Psoas muscle (tissue), 8 donors: ENCODE results near the gene UNCX. TPM values are rescaled to one million over a fixed set of nuclear protein-coding genes. Genes with fewer than 3 reads are reported as not detected.
"Not testable (repeated sequence)": the region's sequence is repeated elsewhere in the genome, so short reads cannot be mapped to it uniquely, and the experiment has no call there.

Source experiments
- ATAC-seq, 4 donors: fragments of 200-7000 bp; cut with Tn5 transposase; one replicate each; pipeline ENCODE4 v1.9.1; 2020; ENCODE audit warnings: moderate library complexity in 3 of 4, mild to moderate bottlenecking in 2 of 4
- DNase-seq, 2 donors: peaks; one replicate each; pipeline ENCODE4 v3.0.0-alpha.2; 2020
- H3K27ac ChIP-seq: fragments of 200-600 bp; one replicate; pipeline ENCODE4 v1.8.0; 2022
- H3K27me3 ChIP-seq, 3 donors: fragments of 200-600 bp in 1 of 3; one replicate each; pipeline versions ENCODE4 v1.6.1 to v1.8.0; 2013 to 2022; ENCODE audit warnings: low read length in 2 of 3, mild to moderate bottlenecking in 2 of 3, moderate library complexity in 1 of 3; ENCODE audit not compliant: insufficient read depth in 3 of 3
- H3K36me3 ChIP-seq, 2 donors: fragments of 200-600 bp in 1 of 2; one replicate each; pipeline versions ENCODE4 v1.6.1 to v1.8.0; 2013 to 2022; ENCODE audit warnings: low read depth in 1 of 2, mild to moderate bottlenecking in 1 of 2, moderate library complexity in 1 of 2; ENCODE audit not compliant: insufficient read depth in 1 of 2
- H3K4me1 ChIP-seq: fragments of 200-600 bp; one replicate; pipeline ENCODE4 v1.8.0; 2022
- H3K4me3 ChIP-seq: fragments of 200-600 bp; one replicate; pipeline ENCODE4 v1.8.0; 2022; ENCODE audit warnings: mild to moderate bottlenecking
- H3K9me3 ChIP-seq: fragments of 200-600 bp; one replicate; pipeline ENCODE4 v1.8.0; 2022
- CTCF ChIP-seq: fragments of 200-600 bp; IDR thresholded peaks from one replicate; pipeline ENCODE4 v1.8.0; 2022; ENCODE audit warnings: antibody characterized with exemption
- WGBS, 3 donors: extraction: QIAGEN DNeasy Blood & Tissue Kit; methylation state at CpG; one replicate each; pipeline versions ENCODE4 v1.1.6 to v1.1.7; 2013; 5-methylcytosine and 5-hydroxymethylcytosine counted together
- intact Hi-C, 2 donors: fragments of 100-400 bp; cut with DNase I; formaldehyde crosslinking; loops; one replicate each; pipeline versions ENCODE4 v1.11.0 to v1.14.2; 2022
- polyA plus RNA-seq, 3 donors: library from polyadenylated mRNA; stranded (reverse); fragments of 200-250 nt; gene quantifications; one replicate each; pipeline ENCODE4 v1.2.3, GENCODE V29; 2013
- total RNA-seq, 4 donors: library from RNA; stranded (reverse); fragmentation: NEBNext Ultra II Directional in 2 of 4; extraction: Animal tissue kit (Norgen Biotek cat#: 25700) in 2 of 4; gene quantifications; one replicate each; pipeline versions ENCODE4 v1.2.1 to v1.2.4, GENCODE V29; 2021 to 2023
- donor health status: healthy with polysubstance abuse.
- donor health status: DM: no; HTN: no; CAD: no; lungs with moderate emphysema.
- donor health status: Bipolar disorder and iron deficiency.
- donor health status: healthy.
- donor health status: DM: yes; HTN: yes; CAD: no.
- donor health status: DM: no; HTN: no; CAD: no.
- donor health status: DM: no; HTN: no; CAD: no.
- donor health status: DM: yes; HTN: yes; CAD: no.

Gene UNCX
- total and polyA plus RNA-seq, 7 donors = not detected

- DNase-seq = no peak
- no peak for TF ChIP-seq CTCF
- Histone ChIP-seq H3K27me3 (peaks cover 0 to 57% (median 7%) of the 10 kb centered on the region in 3 donors), H3K4me1 (no peaks in the 10 kb centered on the region), H3K27ac (no peak overlapping the region), H3K9me3 (no peaks in the 10 kb centered on the region), H3K4me3 (no peak overlapping the region), H3K36me3 (no peaks in the 10 kb centered on the region)
- intact Hi-C loops = loop anchor here in 1 of 2 donors (10.0 kb wide), 1 partner anchor 223 kb away; no protein-coding TSS in a partner anchor
- 41 to 50% (median 49%) methylated on average over 15 of the region's 15 CpGs for WGBS, 3 donors
- ATAC-seq = no peak
Measured at GRCh38 chr7:1192171-1192676, 40.4 kb upstream of the UNCX start.

GRCh38 chr7:1193593-1194424, 38.9 kb upstream of the UNCX start:
- intact Hi-C loops = loop anchor here (2.0 to 10.0 kb wide), 2 partner anchors 221 to 229 kb away; no protein-coding TSS in a partner anchor
- peak; percentile 55 for TF ChIP-seq CTCF
- no peak overlapping the region for H3K27ac ChIP-seq
- WGBS, 3 donors = 24 to 30% (median 30%) methylated on average over 35 to 36 of the region's 36 CpGs
- no peaks in the 10 kb centered on the region for H3K9me3 ChIP-seq
- no peak overlapping the region for H3K4me3 ChIP-seq
- peak in 1 of 2 donors; percentile 46 for DNase-seq
- no peaks in the 10 kb centered on the region for H3K4me1 ChIP-seq
- peaks cover 0 to 53% (median 3%) of the 10 kb centered on the region in 3 donors for H3K27me3 ChIP-seq
- peak; percentile 80 to 88 (median 84) for ATAC-seq
- H3K36me3 ChIP-seq = no peaks in the 10 kb centered on the region

- H3K27me3 ChIP-seq = peaks cover 0 to 62% (median 0%) of the 10 kb centered on the region in 3 donors
- H3K36me3 ChIP-seq, DNase-seq, H3K9me3 ChIP-seq, H3K27ac ChIP-seq, ATAC-seq, H3K4me3 ChIP-seq, H3K4me1 ChIP-seq: not testable (repeated sequence)
- 5 to 33% (median 18%) methylated on average over 1 to 2 of the region's 4 CpGs for WGBS, 3 donors
- intact Hi-C loops = loop anchor here in 1 of 2 donors (10.0 kb wide), 1 partner anchor 218 kb away; no protein-coding TSS in a partner anchor
Measured at GRCh38 chr7:1196441-1196840, 36.2 kb upstream of the UNCX start.

GRCh38 chr7:1196950-1197349, 35.7 kb upstream of the UNCX start:
- no peaks in the 10 kb centered on the region for H3K4me1 ChIP-seq
- H3K4me3 ChIP-seq = no peak overlapping the region
- no peaks in the 10 kb centered on the region for H3K36me3 ChIP-seq
- no peak for ATAC-seq
- intact Hi-C loops = loop anchor here in 1 of 2 donors (10.0 kb wide), 1 partner anchor 218 kb away; no protein-coding TSS in a partner anchor
- H3K27ac ChIP-seq = no peak overlapping the region
- WGBS, 3 donors = 93 to 100% (median 93%) methylated on average over 6 of the region's 6 CpGs
- H3K27me3 ChIP-seq = peaks cover 0 to 62% (median 0%) of the 10 kb centered on the region in 3 donors
- TF ChIP-seq CTCF = no peak
- no peak for DNase-seq
- no peaks in the 10 kb centered on the region for H3K9me3 ChIP-seq

GRCh38 chr7:1197997-1198625, 34.6 kb upstream of the UNCX start:
- 11 to 23% (median 17%) methylated on average over 15 of the region's 15 CpGs for WGBS, 3 donors
- TF ChIP-seq CTCF = no peak
- no peak overlapping the region for H3K4me3 ChIP-seq
- no peak overlapping the region for H3K27ac ChIP-seq
- peaks cover 0 to 57% (median 0%) of the 10 kb centered on the region in 3 donors for H3K27me3 ChIP-seq
- no peaks in the 10 kb centered on the region for H3K9me3 ChIP-seq
- no peaks in the 10 kb centered on the region for H3K36me3 ChIP-seq
- no peaks in the 10 kb centered on the region for H3K4me1 ChIP-seq
- intact Hi-C loops = loop anchor here in 1 of 2 donors (10.0 kb wide), 1 partner anchor 217 kb away; no protein-coding TSS in a partner anchor
- DNase-seq (no peak), ATAC-seq (peak; percentile 68 to 82 (median 77))
